Measurements from ENCODE around the gene S100A14. TPM values are rescaled to one million over a fixed set of nuclear protein-coding genes. Genes with fewer than 3 reads are reported as not detected.
"Not testable (repeated sequence)": the region's sequence is repeated elsewhere in the genome, so short reads cannot be mapped to it uniquely, and the experiment has no call there.

S100A14 gene
- polyA plus RNA-seq, 12 donors = 0.29 to 118 (median 0.99) TPM; not detected in 2

DNA sequence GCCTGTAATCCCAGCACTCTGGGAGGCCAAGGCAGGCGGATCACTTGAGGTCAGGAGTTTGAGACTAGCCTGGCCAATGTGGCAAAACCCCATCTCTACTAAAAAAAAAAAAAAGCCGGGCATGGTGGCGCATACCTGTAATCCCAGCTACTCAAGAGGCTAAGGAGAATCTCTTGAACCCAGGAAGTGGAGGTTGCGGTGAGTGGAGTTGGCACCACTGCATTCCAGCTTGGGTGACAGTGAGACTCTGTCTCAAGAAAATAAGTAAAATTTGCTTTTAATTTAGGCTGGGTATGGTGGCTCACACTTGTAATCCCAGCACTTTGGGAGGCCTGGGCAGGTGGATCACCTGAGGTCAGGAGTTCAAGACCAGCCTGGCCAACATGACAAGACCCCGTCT lies 24.1 kb upstream of the S100A14 start:
- not testable (repeated sequence) for DNase-seq

DNA sequence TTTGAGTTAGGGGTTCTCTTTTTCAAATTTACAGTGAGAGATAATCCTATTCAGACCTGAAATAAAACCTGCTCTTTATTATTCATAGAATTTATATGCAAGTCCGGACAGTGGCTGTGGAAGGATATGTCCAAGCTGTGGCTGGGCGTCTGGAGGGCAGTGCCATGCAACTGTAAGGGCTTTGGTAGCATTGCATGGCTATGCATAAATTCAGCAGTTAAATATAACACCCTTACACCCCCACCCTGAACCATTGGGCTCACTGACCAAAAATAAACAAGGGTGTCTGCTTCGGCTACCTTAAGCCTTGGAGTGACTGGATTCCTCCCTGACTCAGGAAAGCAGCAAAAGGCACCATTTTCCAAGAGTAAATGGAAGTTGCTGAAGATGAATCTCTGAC lies 23.2 kb upstream of the S100A14 start:
- DNase-seq = no peak

DNA sequence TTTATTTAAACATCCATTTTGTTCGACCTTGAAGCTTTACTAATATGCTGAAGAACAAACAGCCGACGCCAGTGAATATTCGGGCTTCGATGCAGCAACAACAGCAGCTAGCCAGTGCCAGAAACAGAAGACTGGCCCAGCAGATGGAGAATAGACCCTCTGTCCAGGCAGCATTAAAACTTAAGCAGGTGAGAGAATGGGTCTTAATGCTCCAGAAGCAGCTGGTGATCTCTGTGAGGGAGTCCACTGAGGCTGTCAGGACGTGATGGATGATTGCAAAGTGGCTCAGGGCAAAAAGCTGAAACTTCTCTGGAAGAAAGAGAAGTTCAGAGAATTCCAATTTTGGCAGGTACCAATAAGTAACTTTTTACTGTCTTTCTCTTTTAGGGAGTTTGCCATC lies 22.1 kb upstream of the S100A14 start:
- no peak for DNase-seq

DNA sequence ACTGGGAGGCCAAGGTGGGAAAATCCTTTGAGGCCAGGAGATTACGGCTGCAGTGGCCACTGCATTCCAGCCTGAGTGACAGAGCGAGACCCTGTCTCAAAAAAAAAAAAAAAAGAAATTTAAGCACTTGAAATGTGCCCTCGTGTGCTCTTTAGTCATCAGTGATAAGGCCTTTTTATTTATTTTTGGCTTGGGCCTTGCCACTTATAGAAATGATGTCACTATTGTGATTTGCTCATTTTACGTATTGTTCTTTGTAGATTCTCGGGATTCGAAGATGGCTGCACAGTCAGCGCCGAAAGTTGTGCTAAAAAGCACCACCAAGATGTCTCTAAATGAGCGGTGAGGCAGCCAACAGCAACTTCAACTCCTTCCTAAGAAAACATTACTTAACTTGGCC lies 20.2 kb upstream of the S100A14 start:
- no peak for DNase-seq

GRCh38 chr1:153635872-153636271 lies 19.7 kb upstream of the S100A14 start:
- DNase-seq = no peak

DNA sequence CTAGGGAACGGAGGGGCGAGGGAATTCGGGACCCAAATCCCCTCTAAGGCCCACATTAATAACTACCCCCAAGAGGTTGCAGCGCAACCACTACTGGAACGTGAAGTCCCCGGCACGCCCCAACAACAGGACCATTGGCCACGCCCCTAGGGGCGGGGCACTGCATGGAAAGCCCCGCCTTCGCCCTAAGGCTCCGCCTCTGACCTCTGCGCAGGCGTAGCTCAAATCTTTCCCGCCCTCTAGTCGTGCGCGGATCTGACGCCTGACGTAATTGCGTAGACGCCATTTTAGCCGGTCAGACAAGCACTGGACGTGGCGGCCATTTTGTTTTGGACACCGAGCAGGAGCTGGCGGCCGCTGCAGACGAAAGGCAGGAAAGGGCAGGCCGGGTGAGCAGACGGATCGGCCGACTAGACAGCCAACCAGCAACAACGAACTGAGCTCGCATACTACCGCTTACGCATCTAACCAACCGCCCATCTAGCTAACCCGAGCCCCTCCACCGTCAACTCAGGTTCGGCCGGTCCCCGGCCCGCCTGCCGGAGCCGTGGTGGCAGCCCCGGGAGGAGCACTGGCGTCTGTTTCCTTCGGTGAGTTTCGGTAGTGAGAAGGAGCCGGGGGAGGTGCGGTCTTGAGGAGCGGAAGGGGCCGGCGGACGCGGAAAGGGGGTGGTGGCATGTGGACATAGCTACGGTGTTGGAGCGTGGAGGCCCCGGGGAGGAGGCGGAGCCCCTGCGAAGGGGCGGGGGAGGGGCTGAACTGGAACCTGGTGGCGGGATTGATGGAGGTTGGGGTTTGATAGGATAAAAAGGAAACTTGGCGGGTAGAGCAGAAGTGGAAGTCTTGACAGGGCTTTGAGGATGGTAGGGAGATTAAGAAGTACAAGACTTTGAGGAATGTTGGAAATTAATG lies 17.9 kb upstream of the S100A14 start, which contains the start of gene CHTOP:
CHTOP (plus strand) TSS at position 313 of the 912 bp plus-strand sequence. CDS start 2,523 bp downstream, outside the sequence.
- peak; percentile 99 for DNase-seq

- no peak for DNase-seq
Observed at GRCh38 chr1:153633161-153633753, 17.1 kb upstream of the S100A14 start.

DNA sequence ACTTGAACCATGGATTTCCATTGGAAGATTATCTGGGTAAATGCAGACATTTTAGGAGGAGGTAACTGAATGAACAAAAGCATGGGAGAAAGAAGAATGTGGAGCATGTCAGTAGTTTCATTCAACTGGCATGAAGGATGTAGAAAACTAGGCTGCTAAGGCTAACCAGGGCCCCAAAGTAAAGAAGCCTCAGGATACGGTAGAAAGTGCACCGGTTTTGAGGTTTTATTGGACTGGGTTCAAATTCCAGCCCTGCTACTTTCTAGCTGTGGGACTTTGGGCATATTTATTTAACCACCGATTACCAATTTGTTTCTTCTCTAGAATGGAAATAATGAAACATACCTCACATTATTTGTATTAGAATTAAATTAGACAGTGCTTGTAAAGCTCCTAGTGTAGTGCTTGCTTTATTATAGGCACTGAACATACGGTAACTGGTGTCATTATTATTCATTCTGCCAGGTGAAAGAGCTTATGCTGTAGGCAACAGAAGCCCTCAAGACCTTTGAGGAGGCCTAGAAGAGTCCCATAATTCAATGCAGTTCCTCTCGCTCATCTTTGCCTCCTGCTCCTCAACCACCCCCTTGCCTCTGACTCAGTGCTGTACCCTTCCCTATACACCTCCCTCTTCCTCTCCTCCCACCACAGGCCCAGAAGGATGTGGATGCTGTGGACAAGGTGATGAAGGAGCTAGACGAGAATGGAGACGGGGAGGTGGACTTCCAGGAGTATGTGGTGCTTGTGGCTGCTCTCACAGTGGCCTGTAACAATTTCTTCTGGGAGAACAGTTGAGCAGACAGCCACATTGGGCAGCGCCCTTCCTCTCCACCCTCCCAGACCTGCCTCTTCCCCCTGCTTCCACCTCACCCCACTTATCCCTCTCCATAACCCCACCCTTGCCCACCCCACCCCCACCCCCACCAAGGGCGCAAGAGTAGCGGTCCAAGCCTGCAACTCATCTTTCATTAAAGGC lies 15.2 kb upstream of the S100A14 start:
- no peak for DNase-seq

DNA sequence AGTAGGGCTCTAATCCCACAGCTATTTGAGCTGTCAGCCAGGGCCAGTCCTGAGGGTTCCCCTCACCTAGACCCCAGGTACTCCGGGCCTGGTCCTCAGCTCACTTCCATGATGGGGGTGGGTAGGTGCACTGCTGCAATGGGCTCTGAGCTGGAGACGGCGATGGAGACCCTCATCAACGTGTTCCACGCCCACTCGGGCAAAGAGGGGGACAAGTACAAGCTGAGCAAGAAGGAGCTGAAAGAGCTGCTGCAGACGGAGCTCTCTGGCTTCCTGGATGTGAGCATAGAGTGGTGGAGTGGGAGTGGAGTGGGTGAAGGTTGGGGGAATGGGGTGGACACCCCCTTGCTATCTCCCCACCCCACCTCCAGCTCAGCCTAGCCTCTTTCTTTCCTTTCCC lies 14.3 kb upstream of the S100A14 start:
- no peak for DNase-seq

GRCh38 chr1:153629971-153630370 lies 13.8 kb upstream of the S100A14 start:
- DNase-seq = no peak

GRCh38 chr1:153629343-153629665 lies 13.2 kb upstream of the S100A14 start:
- no peak for DNase-seq

DNA sequence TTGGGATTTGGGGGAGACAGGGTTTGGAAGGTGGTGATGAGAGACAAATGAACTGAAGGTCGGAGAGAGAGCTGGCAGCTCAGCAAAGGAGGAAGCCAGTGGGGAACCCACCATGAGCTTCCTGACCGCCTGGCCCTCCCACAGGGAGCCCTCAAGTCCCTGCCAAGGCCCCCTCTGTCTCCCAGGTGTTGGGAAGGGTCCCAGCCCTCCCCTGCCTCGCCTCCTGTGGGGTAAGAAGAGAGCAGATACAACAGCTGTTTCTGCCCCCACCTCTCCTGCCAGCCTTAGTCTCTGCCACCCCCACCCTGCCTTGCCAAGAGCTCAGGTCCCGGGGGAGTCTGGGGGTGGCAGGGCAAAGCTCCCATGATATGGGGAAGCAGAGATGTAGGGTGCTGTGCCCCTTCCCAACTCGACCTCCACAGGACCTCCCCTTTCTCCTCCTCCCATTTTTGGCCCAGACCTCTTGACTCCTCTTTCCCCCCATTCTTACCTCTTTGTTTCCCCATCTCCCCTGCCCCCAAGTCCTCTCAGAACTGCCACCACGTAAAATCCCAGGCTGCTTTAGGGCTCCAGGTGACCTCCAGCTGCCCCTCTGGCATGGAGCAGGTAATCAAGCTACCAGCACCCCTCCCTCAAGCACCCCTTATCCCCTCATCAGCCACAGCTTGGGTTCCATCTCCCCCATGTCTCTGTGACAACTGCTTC lies 12.7 kb upstream of the S100A14 start:
- no peak for DNase-seq

DNA sequence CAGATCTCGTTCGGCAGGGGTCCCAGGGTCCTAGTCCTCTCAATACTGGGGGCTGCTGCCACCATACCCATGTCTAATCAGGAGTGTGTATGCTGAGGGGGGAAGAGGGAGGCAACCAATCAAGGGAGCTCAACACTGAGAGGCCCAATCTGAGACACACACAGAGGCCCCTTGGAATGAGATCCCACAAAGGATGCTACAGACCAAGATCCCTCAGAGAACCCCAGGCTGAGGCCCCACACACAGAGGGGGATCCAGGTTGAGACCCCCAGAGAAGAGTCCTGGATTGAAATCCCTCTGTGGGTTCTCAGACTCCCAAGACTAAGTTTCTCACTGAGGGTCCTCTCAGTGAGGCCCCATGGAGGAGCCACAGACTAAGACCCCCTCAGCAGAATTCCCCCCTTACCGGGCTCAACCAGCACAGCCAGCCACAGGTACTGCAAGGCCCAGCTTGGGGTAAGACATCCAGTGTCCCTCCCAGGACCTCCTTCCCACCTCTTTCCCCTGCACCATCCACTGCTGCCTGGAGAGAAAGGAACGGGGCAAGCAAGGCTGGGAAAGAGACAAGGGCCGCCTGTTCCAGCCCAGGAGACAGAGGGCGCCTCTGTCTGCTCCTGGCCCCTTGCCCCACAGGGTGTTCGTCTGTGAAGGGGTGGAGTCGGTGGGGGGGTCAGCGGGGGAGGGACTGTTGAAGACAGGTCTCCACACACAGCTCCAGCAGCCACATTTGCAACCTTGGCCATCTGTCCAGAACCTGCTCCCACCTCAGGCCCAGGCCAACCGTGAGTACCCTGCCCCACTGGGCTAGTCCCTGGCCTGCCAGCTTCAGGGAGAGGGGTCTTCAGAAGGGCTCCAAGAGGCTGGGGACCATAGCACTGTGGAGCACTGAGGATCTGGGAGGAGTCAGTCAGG lies 11.8 kb upstream of the S100A14 start, which contains the start of gene S100A1:
S100A1 (plus strand) TSS at position 720 of the 912 bp plus-strand sequence. CDS start 2,088 bp downstream, outside the sequence.
- no peak for DNase-seq

- DNase-seq = peak; percentile 84
Observed at GRCh38 chr1:153626904-153627714, 11.0 kb upstream of the S100A14 start, which contains the start of gene S100A13. S100A13 (minus strand) TSS chr1:153627505; CDS start chr1:153626472, 1,033 bp downstream.

DNA sequence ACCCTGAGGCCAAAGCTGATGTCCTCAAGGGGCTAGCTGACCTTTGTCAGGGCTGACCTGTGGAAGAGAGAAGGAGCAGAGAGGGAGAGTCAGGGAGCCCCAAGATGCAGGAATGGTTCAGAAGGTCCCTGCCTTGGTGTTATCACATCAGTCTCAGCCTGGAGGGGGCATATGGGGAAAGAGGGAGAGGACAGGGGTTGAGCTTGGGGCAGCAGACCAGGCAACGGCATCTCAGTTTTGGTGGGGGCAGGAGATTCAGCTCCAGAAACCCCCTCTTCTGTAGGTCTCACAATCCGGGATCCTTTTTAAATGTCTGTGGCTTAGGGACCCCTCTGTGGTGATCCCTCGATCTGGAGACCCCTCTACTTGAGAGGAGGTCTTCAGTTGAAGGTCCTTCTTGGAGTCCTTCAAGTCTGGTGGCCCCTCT lies 10.4 kb upstream of the S100A14 start:
- no peak for DNase-seq

- no peak for DNase-seq
Observed at GRCh38 chr1:153624965-153625611, 9.0 kb upstream of the S100A14 start.

DNA sequence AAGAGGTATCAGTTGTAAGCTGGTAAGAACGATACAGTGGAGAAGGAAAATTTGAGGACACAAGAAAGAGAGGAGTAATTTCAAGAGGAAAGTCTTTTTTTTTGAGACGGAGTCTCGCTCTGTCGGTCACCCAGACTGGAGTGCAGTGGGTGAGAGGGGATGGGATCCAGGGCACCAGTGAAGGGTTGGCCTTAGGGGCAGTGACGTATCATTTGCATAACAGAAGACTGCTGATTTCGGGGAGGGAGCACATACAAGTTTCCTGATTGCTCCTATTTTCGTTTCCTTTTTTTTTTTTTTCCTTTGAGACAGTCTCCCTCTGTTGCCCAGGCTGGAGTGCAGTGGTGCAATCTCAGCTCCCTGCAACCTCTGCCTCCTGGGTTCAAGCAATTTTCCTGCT lies 7.0 kb upstream of the S100A14 start:
- no peak for DNase-seq

- DNase-seq = no peak
Observed at GRCh38 chr1:153619171-153619570, 3.0 kb upstream of the S100A14 start.

- no peak for DNase-seq
Observed at GRCh38 chr1:153617663-153618062, 1.5 kb upstream of the S100A14 start.
